Right lobe of liver (tissue), 4 donors: Measurements from ENCODE around the gene RCAN1.

Experiments
- POLR2A ChIP-seq: fragments of 450-650 bp; IDR thresholded peaks from one replicate; pipeline ENCODE4 v1.6.1; 2017; ENCODE audit warnings: antibody characterized with exemption, mild to moderate bottlenecking
- TF ChIP-seq, protein P1 (sequence below), 4 donors: fragments of 200-600 bp in 3 of 4; fragments of 450-650 bp in 1 of 4; IDR thresholded peaks; one replicate each; pipeline versions ENCODE4 v1.5.1 to v1.8.0; 2016 to 2022; ENCODE audit warnings: antibody characterized with exemption in 4 of 4, mild to moderate bottlenecking in 2 of 4
- donor health status: DM: no; HTN: no; CAD: no.
- donor health status: DM: no; HTN: no; CAD: no.
- donor health status: DM: no; HTN: yes; CAD: no.

DNA sequence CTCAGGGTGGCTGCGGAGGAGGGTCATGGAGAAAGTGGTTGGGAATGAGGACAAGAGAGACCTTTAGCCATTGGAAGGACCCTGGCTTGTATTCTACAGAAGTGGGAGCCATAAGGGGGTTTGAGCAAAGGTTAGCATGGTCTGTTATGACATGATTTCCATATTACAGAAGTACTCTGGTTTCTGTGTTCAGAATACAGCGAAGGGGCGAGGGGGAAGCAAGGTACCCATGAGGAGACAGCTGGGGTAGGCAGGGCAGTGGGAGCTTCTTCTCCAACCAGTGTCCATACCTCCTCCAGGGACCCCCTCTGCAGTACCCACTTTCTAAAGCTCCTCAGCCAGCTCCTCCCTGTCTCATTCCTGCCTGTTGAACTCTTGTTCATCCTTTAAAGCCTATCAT is 81.0 kb downstream of the RCAN1 start:
- TF ChIP-seq, protein P1, sequence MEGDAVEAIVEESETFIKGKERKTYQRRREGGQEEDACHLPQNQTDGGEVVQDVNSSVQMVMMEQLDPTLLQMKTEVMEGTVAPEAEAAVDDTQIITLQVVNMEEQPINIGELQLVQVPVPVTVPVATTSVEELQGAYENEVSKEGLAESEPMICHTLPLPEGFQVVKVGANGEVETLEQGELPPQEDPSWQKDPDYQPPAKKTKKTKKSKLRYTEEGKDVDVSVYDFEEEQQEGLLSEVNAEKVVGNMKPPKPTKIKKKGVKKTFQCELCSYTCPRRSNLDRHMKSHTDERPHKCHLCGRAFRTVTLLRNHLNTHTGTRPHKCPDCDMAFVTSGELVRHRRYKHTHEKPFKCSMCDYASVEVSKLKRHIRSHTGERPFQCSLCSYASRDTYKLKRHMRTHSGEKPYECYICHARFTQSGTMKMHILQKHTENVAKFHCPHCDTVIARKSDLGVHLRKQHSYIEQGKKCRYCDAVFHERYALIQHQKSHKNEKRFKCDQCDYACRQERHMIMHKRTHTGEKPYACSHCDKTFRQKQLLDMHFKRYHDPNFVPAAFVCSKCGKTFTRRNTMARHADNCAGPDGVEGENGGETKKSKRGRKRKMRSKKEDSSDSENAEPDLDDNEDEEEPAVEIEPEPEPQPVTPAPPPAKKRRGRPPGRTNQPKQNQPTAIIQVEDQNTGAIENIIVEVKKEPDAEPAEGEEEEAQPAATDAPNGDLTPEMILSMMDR (IDR thresholded peaks at IDR 0.05): no peak
- no peak for TF ChIP-seq POLR2A
